Measurements from ENCODE around the gene ZNF862. TPM values are rescaled to one million over a fixed set of nuclear protein-coding genes. Genes with fewer than 3 reads are reported as not detected.

ZNF862 gene
- total and polyA plus RNA-seq, 7 experiments from 2014 or later = 9.1 to 112 (median 39.0) TPM

DNA sequence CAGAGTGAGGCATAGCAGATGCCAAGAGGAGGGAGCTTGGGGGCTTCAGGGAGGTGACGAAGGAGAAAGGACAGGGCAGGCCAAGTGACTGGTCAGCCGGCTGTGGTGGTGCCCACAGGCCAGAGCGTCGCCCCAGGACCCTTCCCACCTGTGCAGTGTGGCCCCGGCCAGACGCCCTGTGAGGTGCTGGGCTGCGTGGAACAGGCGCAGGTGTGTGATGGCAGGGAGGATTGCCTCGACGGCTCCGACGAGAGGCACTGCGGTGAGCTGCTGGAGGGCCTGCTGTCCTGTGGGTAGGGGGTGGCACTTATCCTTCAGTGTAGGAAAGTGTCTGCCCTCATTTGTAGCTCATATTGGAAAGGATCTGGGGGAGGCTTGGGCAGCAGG is 38.0 kb upstream of the ZNF862 start:
- H3K36me3 ChIP-seq (ENCODE audit: control insufficient read depth in 2 of 3, insufficient read depth in 3 of 3, low read length in 3 of 3) = no peaks in the 10 kb centered on the region
- no peaks in the 10 kb centered on the region for H3K9me3 Mint-ChIP-seq
- no peak for DNase-seq
- H3K27me3 ChIP-seq (ENCODE audit: control insufficient read depth in 2 of 2, insufficient read depth in 2 of 2, low read length in 2 of 2) = no peaks in the 10 kb centered on the region
- no peak overlapping the region for H3K4me3 Mint-ChIP-seq
- no peak overlapping the region for H3K4me3 ChIP-seq (ENCODE audit: low read length)
- no peak overlapping the region for H3K27ac Mint-ChIP-seq
- no peaks in the 10 kb centered on the region for H3K4me1 ChIP-seq (ENCODE audit: control insufficient read depth in 2 of 2, insufficient read depth in 2 of 2, low read length in 2 of 2)
- intact Hi-C loops (cut with micrococcal nuclease) = loop anchor here (1.0 to 10.0 kb wide), 3 partner anchors 58 to 245 kb away; no protein-coding TSS in a partner anchor
- ChIA-PET POLR2A (no interaction called here), CTCF (interaction anchor here (0.5 to 2.6 kb wide), 7 partner anchors 10 to 177 kb away, joined by 3 to 19 read pairs (median 3); no protein-coding TSS in a partner anchor)
- no peaks in the 10 kb centered on the region for H3K9me3 ChIP-seq (ENCODE audit: control insufficient read depth in 2 of 3, low read length in 3 of 3)
- H3K4me1 Mint-ChIP-seq = no peaks in the 10 kb centered on the region
- no peaks in the 10 kb centered on the region for H3K27me3 Mint-ChIP-seq
- H3K36me3 Mint-ChIP-seq = no peaks in the 10 kb centered on the region
- H3K27ac ChIP-seq (ENCODE audit: low read depth, low read length) = no peak overlapping the region
- no peak for ATAC-seq

GRCh38 chr7:149801002-149801566 is 37.1 kb upstream of the ZNF862 start:
- intact Hi-C loops (cut with micrococcal nuclease) = loop anchor here (5.0 to 10.0 kb wide), 2 partner anchors 59 to 244 kb away; no protein-coding TSS in a partner anchor
- H3K27me3 Mint-ChIP-seq = no peaks in the 10 kb centered on the region
- CTCF ChIA-PET = interaction anchor here (0.7 to 1.6 kb wide), 2 partner anchors 139 to 748 kb away, joined by 3 read pairs; no protein-coding TSS in a partner anchor

GRCh38 chr7:149801816-149802215 is 36.4 kb upstream of the ZNF862 start:
- Histone ChIP-seq H3K4me1 (ENCODE audit: control insufficient read depth in 2 of 2, insufficient read depth in 2 of 2, low read length in 2 of 2) (no peaks in the 10 kb centered on the region), H3K9me3 (ENCODE audit: control insufficient read depth in 2 of 3, low read length in 3 of 3) (no peaks in the 10 kb centered on the region), H3K4me3 (ENCODE audit: low read length) (no peak overlapping the region), H3K36me3 (ENCODE audit: control insufficient read depth in 2 of 3, insufficient read depth in 3 of 3, low read length in 3 of 3) (no peaks in the 10 kb centered on the region), H3K27me3 (ENCODE audit: control insufficient read depth in 2 of 2, insufficient read depth in 2 of 2, low read length in 2 of 2) (no peaks in the 10 kb centered on the region), H3K27ac (ENCODE audit: low read depth, low read length) (no peak overlapping the region)
- CTCF ChIA-PET = interaction anchor here (1.6 kb wide), 1 partner anchor 139 kb away, joined by 3 read pairs; no protein-coding TSS in a partner anchor
- intact Hi-C loops (cut with micrococcal nuclease) = loop anchor here (5.0 to 10.0 kb wide), 2 partner anchors 60 to 243 kb away; no protein-coding TSS in a partner anchor
- H3K27me3 Mint-ChIP-seq = no peaks in the 10 kb centered on the region
- no peak overlapping the region for H3K27ac Mint-ChIP-seq
- H3K4me3 Mint-ChIP-seq = no peak overlapping the region
- DNase-seq = no peak
- ATAC-seq = no peak
- H3K9me3 Mint-ChIP-seq = no peaks in the 10 kb centered on the region
- no peaks in the 10 kb centered on the region for H3K4me1 Mint-ChIP-seq
- no peaks in the 10 kb centered on the region for H3K36me3 Mint-ChIP-seq
- POLR2A ChIA-PET = no interaction called here

More at GRCh38 chr7:149801002-149801566, 37.1 kb upstream of the ZNF862 start:
- no peaks in the 10 kb centered on the region for H3K27me3 ChIP-seq (ENCODE audit: control insufficient read depth in 2 of 2, insufficient read depth in 2 of 2, low read length in 2 of 2)
- H3K9me3 ChIP-seq (ENCODE audit: control insufficient read depth in 2 of 3, low read length in 3 of 3) = no peaks in the 10 kb centered on the region
- DNase-seq (no peak), ATAC-seq (no peak)
- H3K4me3 ChIP-seq (ENCODE audit: low read length) = no peak overlapping the region
- H3K27ac Mint-ChIP-seq = no peak overlapping the region
- H3K36me3 ChIP-seq (ENCODE audit: control insufficient read depth in 2 of 3, insufficient read depth in 3 of 3, low read length in 3 of 3) = no peaks in the 10 kb centered on the region
- no peaks in the 10 kb centered on the region for H3K9me3 Mint-ChIP-seq
- POLR2A ChIA-PET = no interaction called here
- no peak overlapping the region for H3K27ac ChIP-seq (ENCODE audit: low read depth, low read length)
- H3K4me1 Mint-ChIP-seq = no peaks in the 10 kb centered on the region
- no peak overlapping the region for H3K4me3 Mint-ChIP-seq
- no peaks in the 10 kb centered on the region for H3K4me1 ChIP-seq (ENCODE audit: control insufficient read depth in 2 of 2, insufficient read depth in 2 of 2, low read length in 2 of 2)
- H3K36me3 Mint-ChIP-seq = no peaks in the 10 kb centered on the region

DNA sequence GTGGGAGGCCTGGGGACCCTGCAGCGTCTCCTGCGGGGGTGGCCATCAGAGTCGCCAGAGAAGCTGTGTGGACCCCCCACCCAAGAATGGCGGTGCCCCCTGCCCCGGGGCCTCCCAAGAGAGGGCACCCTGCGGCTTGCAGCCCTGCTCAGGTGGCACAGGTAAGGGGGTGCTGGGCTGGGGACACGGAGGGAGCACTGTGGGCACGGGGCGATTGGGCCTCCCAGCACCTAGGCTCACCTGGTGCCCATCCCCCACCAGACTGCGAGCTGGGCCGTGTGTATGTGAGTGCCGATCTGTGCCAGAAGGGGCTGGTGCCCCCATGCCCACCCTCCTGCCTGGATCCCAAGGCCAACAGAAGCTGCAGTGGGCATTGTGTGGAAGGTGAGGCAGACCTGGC is 35.2 kb upstream of the ZNF862 start:
- no peaks in the 10 kb centered on the region for H3K4me1 ChIP-seq (ENCODE audit: control insufficient read depth in 2 of 2, insufficient read depth in 2 of 2, low read length in 2 of 2)
- H3K9me3 ChIP-seq (ENCODE audit: control insufficient read depth in 2 of 3, low read length in 3 of 3) = no peaks in the 10 kb centered on the region
- no peaks in the 10 kb centered on the region for H3K36me3 ChIP-seq (ENCODE audit: control insufficient read depth in 2 of 3, insufficient read depth in 3 of 3, low read length in 3 of 3)
- CTCF ChIA-PET = interaction anchor here (1.6 kb wide), 1 partner anchor 141 kb away, joined by 3 read pairs; no protein-coding TSS in a partner anchor
- H3K36me3 Mint-ChIP-seq = no peaks in the 10 kb centered on the region
- H3K4me3 Mint-ChIP-seq = no peak overlapping the region
- DNase-seq = no peak
- no peaks in the 10 kb centered on the region for H3K9me3 Mint-ChIP-seq
- H3K27me3 ChIP-seq (ENCODE audit: control insufficient read depth in 2 of 2, insufficient read depth in 2 of 2, low read length in 2 of 2) = no peaks in the 10 kb centered on the region
- no peak overlapping the region for H3K27ac Mint-ChIP-seq
- intact Hi-C loops (cut with micrococcal nuclease) = loop anchor here (5.0 to 10.0 kb wide), 2 partner anchors 61 to 242 kb away; no protein-coding TSS in a partner anchor
- H3K4me3 ChIP-seq (ENCODE audit: low read length) = no peak overlapping the region
- no peaks in the 10 kb centered on the region for H3K27me3 Mint-ChIP-seq
- ATAC-seq = no peak
- H3K4me1 Mint-ChIP-seq = peaks cover 0 to 8% (median 7%) of the 10 kb centered on the region in 7 donors
- POLR2A ChIA-PET = no interaction called here
- no peak overlapping the region for H3K27ac ChIP-seq (ENCODE audit: low read depth, low read length)

- Histone ChIP-seq H3K27ac (ENCODE audit: low read depth, low read length) (no peak overlapping the region), H3K36me3 (ENCODE audit: control insufficient read depth in 2 of 3, insufficient read depth in 3 of 3, low read length in 3 of 3) (no peaks in the 10 kb centered on the region), H3K4me3 (ENCODE audit: low read length) (no peak overlapping the region), H3K27me3 (ENCODE audit: control insufficient read depth in 2 of 2, insufficient read depth in 2 of 2, low read length in 2 of 2) (no peaks in the 10 kb centered on the region), H3K4me1 (ENCODE audit: control insufficient read depth in 2 of 2, insufficient read depth in 2 of 2, low read length in 2 of 2) (no peaks in the 10 kb centered on the region), H3K9me3 (ENCODE audit: control insufficient read depth in 2 of 3, low read length in 3 of 3) (no peaks in the 10 kb centered on the region)
- Mint-ChIP-seq H3K4me1 (peaks cover 0 to 8% (median 7%) of the 10 kb centered on the region in 7 donors), H3K4me3 (no peak overlapping the region), H3K36me3 (no peaks in the 10 kb centered on the region), H3K27ac (no peak overlapping the region), H3K27me3 (no peaks in the 10 kb centered on the region), H3K9me3 (no peaks in the 10 kb centered on the region)
- POLR2A ChIA-PET = no interaction called here
- DNase-seq (no peak), ATAC-seq (no peak)
- CTCF ChIA-PET = no interaction called here
- intact Hi-C loops (cut with micrococcal nuclease) = loop anchor here (5.0 to 10.0 kb wide), 2 partner anchors 61 to 241 kb away; no protein-coding TSS in a partner anchor
Observed at GRCh38 chr7:149803551-149804074, 34.6 kb upstream of the ZNF862 start.

DNA sequence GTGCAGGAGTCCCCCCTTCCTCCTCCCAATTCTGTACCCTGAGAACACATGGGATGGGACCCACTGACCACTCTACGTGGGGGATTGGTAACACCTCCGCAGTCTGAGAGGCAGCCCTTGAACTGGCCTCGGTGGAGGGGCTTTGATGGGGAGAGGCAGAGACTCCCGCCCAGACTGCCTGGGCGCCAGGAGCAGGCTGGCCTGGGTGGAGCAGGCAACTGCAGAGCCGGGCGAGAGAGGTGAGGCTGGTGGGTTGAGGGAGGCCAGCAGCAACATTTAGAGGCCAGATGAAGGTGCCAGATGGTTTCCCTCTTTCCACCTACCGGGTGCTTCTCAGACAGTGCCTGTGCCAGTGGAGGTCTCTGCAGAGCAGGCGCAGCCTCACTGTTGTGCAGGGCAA is 34.1 kb upstream of the ZNF862 start:
- intact Hi-C loops (cut with micrococcal nuclease) = loop anchor here (5.0 to 10.0 kb wide), 2 partner anchors 62 to 241 kb away; no protein-coding TSS in a partner anchor
- H3K27ac Mint-ChIP-seq = no peak overlapping the region

More for the DNA sequence above, 34.1 kb upstream of the ZNF862 start:
- CTCF ChIA-PET = no interaction called here
- DNase-seq (no peak), ATAC-seq (no peak)
- H3K9me3 ChIP-seq (ENCODE audit: control insufficient read depth in 2 of 3, low read length in 3 of 3) = no peaks in the 10 kb centered on the region
- no peaks in the 10 kb centered on the region for H3K36me3 Mint-ChIP-seq
- no peak overlapping the region for H3K4me3 ChIP-seq (ENCODE audit: low read length)
- H3K27me3 ChIP-seq (ENCODE audit: control insufficient read depth in 2 of 2, insufficient read depth in 2 of 2, low read length in 2 of 2) = no peaks in the 10 kb centered on the region
- H3K27me3 Mint-ChIP-seq = no peaks in the 10 kb centered on the region
- H3K27ac ChIP-seq (ENCODE audit: low read depth, low read length) = no peak overlapping the region
- peaks cover 0 to 8% (median 7%) of the 10 kb centered on the region in 7 donors for H3K4me1 Mint-ChIP-seq
- POLR2A ChIA-PET = no interaction called here
- H3K4me1 ChIP-seq (ENCODE audit: control insufficient read depth in 2 of 2, insufficient read depth in 2 of 2, low read length in 2 of 2) = no peaks in the 10 kb centered on the region
- H3K9me3 Mint-ChIP-seq = no peaks in the 10 kb centered on the region
- no peaks in the 10 kb centered on the region for H3K36me3 ChIP-seq (ENCODE audit: control insufficient read depth in 2 of 3, insufficient read depth in 3 of 3, low read length in 3 of 3)
- no peak overlapping the region for H3K4me3 Mint-ChIP-seq
